Activated CD4-positive, alpha-beta T cell treated with anti-CD3 and anti-CD28 coated beads, Interleukin-10, Interleukin-2, amounts not matched to agents 100 ng/mL and 50 ng/mL, durations not matched to agents 16 hours and 8 hours (primary cell): ENCODE data around the gene ATP4B.

Experiments used
- DNase-seq: peaks from one replicate; pipeline ENCODE4 v3.0.0-alpha.2; 2020

ATP4B gene

GRCh38 chr13:113604186-113604585 lies 53.8 kb downstream of the ATP4B start:
- peak; percentile 16 for DNase-seq

- no peak for DNase-seq
These were observed 54.8 kb downstream of the ATP4B start for GRCh38 chr13:113603116-113603710.

- no peak for DNase-seq
These were observed 55.6 kb downstream of the ATP4B start for GRCh38 chr13:113602291-113602988.

- DNase-seq = no peak
These were observed 56.6 kb downstream of the ATP4B start for GRCh38 chr13:113601166-113602070.

- no peak for DNase-seq
These were observed 58.6 kb downstream of the ATP4B start for GRCh38 chr13:113599391-113599790.
